IMR-90 (cell line): Measurements from ENCODE around the gene SHC1. TPM values are rescaled to one million over a fixed set of nuclear protein-coding genes. Genes with fewer than 3 reads are reported as not detected.

Experiments
- ATAC-seq: fragments of 200-7000 bp; cut with Tn5 transposase; 2 replicates; pipeline ENCODE4 v1.9.1; 2020; ENCODE audit warnings: low read depth, mild to moderate bottlenecking, moderate library complexity
- BruUV-seq: library from RNA; stranded (reverse); fragments of 400-500 nt; replicated peaks from 2 replicates; lab custom pipeline; 2021; lab: Mats Ljungman, UMichigan
- CTCF ChIA-PET: fragments of 300-600 bp; formaldehyde crosslinking; extraction: SDS; loops from one replicate; lab custom pipeline; 2021; ENCODE audit warnings: antibody characterized with exemption; lab: Yijun Ruan, JAX
- POLR2A ChIA-PET: fragments of 300-600 bp; sonication (Branson Sonifier 250); formaldehyde crosslinking; loops from one replicate; lab custom pipeline; 2022; ENCODE audit warnings: antibody characterized with exemption; ENCODE audit not compliant: unreplicated experiment; lab: Charles Lee
- DNase-seq: peaks from one replicate; pipeline ENCODE4 v3.0.0; 2013
- H2AFZ ChIP-seq: replicated peaks from 2 replicates; pipeline ENCODE3; 2013; ENCODE audit warnings: low read length, mild to moderate bottlenecking; ENCODE audit not compliant: poor library complexity
- H2AK5ac ChIP-seq: 2 replicates; pipeline ENCODE4 v1.6.1; 2013; ENCODE audit warnings: low read depth, low read length, inconsistent platforms
- H2AK9ac ChIP-seq: replicated peaks from 2 replicates; pipeline ENCODE3; 2013; ENCODE audit warnings: mild to moderate bottlenecking, low read depth, low read length, moderate library complexity; ENCODE audit not compliant: poor library complexity
- H2BK120ac ChIP-seq: 2 replicates; pipeline ENCODE4 v1.6.1; 2013; ENCODE audit warnings: low read depth, low read length, inconsistent platforms
- H2BK15ac ChIP-seq: 3 replicates; pipeline ENCODE4 v1.6.1; 2013; ENCODE audit warnings: low read depth, low read length, inconsistent platforms
- H2BK20ac ChIP-seq: 2 replicates; pipeline ENCODE4 v1.6.1; 2013; ENCODE audit warnings: low read depth, mild to moderate bottlenecking, inconsistent platforms, low read length, moderate library complexity
- H2BK5ac ChIP-seq: 2 replicates; pipeline ENCODE4 v1.6.1; 2013; ENCODE audit warnings: mild to moderate bottlenecking, low read depth, low read length, inconsistent platforms; ENCODE audit not compliant: poor library complexity, severe bottlenecking
- H3K14ac ChIP-seq: replicated peaks from 2 replicates; pipeline ENCODE4 v1.6.1; 2013; ENCODE audit warnings: low read depth, low read length, inconsistent platforms
- H3K18ac ChIP-seq: 2 replicates; pipeline ENCODE4 v1.6.1; 2013; ENCODE audit warnings: low read depth, low read length, control low read depth
- H3K23ac ChIP-seq: 2 replicates; pipeline ENCODE4 v1.6.1; 2013; ENCODE audit warnings: low read depth, low read length, inconsistent platforms
- H3K27ac ChIP-seq: 2 replicates; pipeline ENCODE4 v1.5.1; 2013; ENCODE audit warnings: mild to moderate bottlenecking, control low read depth, low read length; ENCODE audit not compliant: insufficient read depth
- H3K27me3 ChIP-seq: 2 replicates; pipeline ENCODE4 v1.6.1; 2013; ENCODE audit warnings: low read length; ENCODE audit not compliant: control insufficient read depth, insufficient read depth
- H3K36me3 ChIP-seq: 2 replicates; pipeline ENCODE4 v1.6.1; 2013; ENCODE audit warnings: low read length, mixed read lengths; ENCODE audit not compliant: control insufficient read depth, insufficient read depth
- H3K4ac ChIP-seq: 2 replicates; pipeline ENCODE4 v1.6.1; 2013; ENCODE audit warnings: low read depth, low read length, inconsistent platforms
- H3K4me1 ChIP-seq: 2 replicates; pipeline ENCODE4 v1.6.1; 2013; ENCODE audit warnings: low read length, mixed read lengths; ENCODE audit not compliant: control insufficient read depth, insufficient read depth
- H3K4me2 ChIP-seq: 2 replicates; pipeline ENCODE4 v1.6.1; 2013; ENCODE audit warnings: low read depth, mild to moderate bottlenecking, control low read depth, low read length, moderate library complexity
- H3K4me3 ChIP-seq: 2 replicates; pipeline ENCODE4 v1.5.1; 2013; ENCODE audit warnings: low read depth, mild to moderate bottlenecking, control low read depth, low read length, moderate library complexity; ENCODE audit not compliant: insufficient read depth
- H3K56ac ChIP-seq: 2 replicates; pipeline ENCODE4 v1.6.1; 2013; ENCODE audit warnings: low read length, inconsistent platforms; ENCODE audit not compliant: insufficient read depth; ENCODE audit errors: extremely low read depth
- H3K79me1 ChIP-seq, 2 experiments: 2 replicates each; pipeline ENCODE4 v1.6.1; 2013; ENCODE audit warnings: low read length in 2 of 2, inconsistent platforms in 1 of 2, low read depth in 1 of 2
- H3K9ac ChIP-seq: 2 replicates; pipeline ENCODE4 v1.6.1; 2013; ENCODE audit warnings: low read depth, low read length, control low read depth
- H3K9me1 ChIP-seq: 2 replicates; pipeline ENCODE4 v1.6.1; 2013; ENCODE audit warnings: low read length, inconsistent platforms; ENCODE audit not compliant: insufficient read depth
- H3K9me3 ChIP-seq: 2 replicates; pipeline ENCODE4 v1.6.1; 2013; ENCODE audit warnings: low read length; ENCODE audit not compliant: control insufficient read depth, insufficient read depth
- H4K20me1 ChIP-seq: 2 replicates; pipeline ENCODE4 v1.6.1; 2013; ENCODE audit warnings: low read length, inconsistent platforms; ENCODE audit not compliant: insufficient read depth
- H4K5ac ChIP-seq: 2 replicates; pipeline ENCODE4 v1.6.1; 2013; ENCODE audit warnings: mild to moderate bottlenecking, low read depth, low read length, control low read depth
- H4K8ac ChIP-seq, 2 experiments: 2 replicates each; pipeline ENCODE4 v1.6.1; 2013; ENCODE audit warnings: low read depth in 2 of 2, low read length in 2 of 2, control low read depth in 1 of 2, inconsistent platforms in 1 of 2
- H4K91ac ChIP-seq: 2 replicates; pipeline ENCODE4 v1.6.1; 2013; ENCODE audit warnings: low read depth, low read length, inconsistent platforms; ENCODE audit not compliant: insufficient read depth
- BHLHE40 ChIP-seq: fragments of 150-350 bp; IDR thresholded peaks from 2 replicates; pipeline ENCODE4 v1.6.1; 2016; ENCODE audit warnings: mild to moderate bottlenecking, low read depth, low read length
- CEBPB ChIP-seq: IDR thresholded peaks from 2 replicates; pipeline ENCODE4 v1.6.1; 2012; ENCODE audit warnings: low read depth, low read length, improper control_type of control experiment
- CHD1 ChIP-seq: IDR thresholded peaks from 2 replicates; pipeline ENCODE4 v1.6.1; 2012; ENCODE audit warnings: low read depth, low read length, improper control_type of control experiment
- FOS ChIP-seq: fragments of 150-350 bp; IDR thresholded peaks from 2 replicates; pipeline ENCODE4 v1.6.1; 2016; ENCODE audit warnings: low read depth, low read length
- MAFK ChIP-seq: IDR thresholded peaks from 2 replicates; pipeline ENCODE4 v1.6.1; 2012; ENCODE audit warnings: low read depth, low read length, improper control_type of control experiment
- MAZ ChIP-seq: IDR thresholded peaks from 2 replicates; pipeline ENCODE4 v1.6.1; 2012; ENCODE audit warnings: low read depth, mild to moderate bottlenecking, low read length, improper control_type of control experiment, moderate library complexity, borderline replicate concordance
- POLR2A ChIP-seq: IDR thresholded peaks from 2 replicates; pipeline ENCODE4 v1.6.1; 2012; ENCODE audit warnings: mild to moderate bottlenecking, low read depth, low read length
- RAD21 ChIP-seq: IDR thresholded peaks from 2 replicates; pipeline ENCODE4 v1.6.1; 2012; ENCODE audit warnings: low read length, improper control_type of control experiment
- RCOR1 ChIP-seq: IDR thresholded peaks from 2 replicates; pipeline ENCODE4 v1.6.1; 2012; ENCODE audit warnings: mild to moderate bottlenecking, low read length, improper control_type of control experiment; ENCODE audit not compliant: insufficient replicate concordance
- RFX5 ChIP-seq: IDR thresholded peaks from 2 replicates; pipeline ENCODE4 v1.8.0; 2012; ENCODE audit warnings: low read depth, mild to moderate bottlenecking, low read length, moderate library complexity
- SMC3 ChIP-seq: fragments of 150-350 bp; IDR thresholded peaks from 2 replicates; pipeline ENCODE4 v1.6.1; 2016; ENCODE audit warnings: low read depth, mild to moderate bottlenecking, antibody characterized with exemption, low read length, moderate library complexity
- WGBS, 2 experiments: methylation state at CpG; one replicate each; pipeline versions ENCODE4 v1.1.5 to v1.1.7; 2013; ENCODE audit warnings: missing lambda C conversion rate in 2 of 2; ENCODE audit not compliant: insufficient read length in 1 of 2; ENCODE audit errors: extremely low coverage in 2 of 2; 5-methylcytosine and 5-hydroxymethylcytosine counted together
- dilution Hi-C: fragments of 300-500 bp; cut with HindIII; formaldehyde crosslinking; loops from one replicate; pipeline ENCODE4 v1.14.3; 2018; ENCODE audit warnings: low sequenced_read_pairs; ENCODE audit not compliant: unreplicated experiment
- in situ Hi-C: fragments of 300-500 bp; cut with MboI; formaldehyde crosslinking; loops from 3 replicates; pipeline ENCODE4 v1.14.3; 2019; ENCODE audit warnings: low sequenced_read_pairs, inconsistent platforms, mixed read lengths
- intact Hi-C: fragments of 100-400 bp; cut with micrococcal nuclease; formaldehyde crosslinking; loops from 2 replicates; pipeline ENCODE4 v1.10.0; 2022
- polyA plus RNA-seq, 3 experiments: library from polyadenylated mRNA; depleted of rRNA; stranded (reverse); fragments of >200 nt; gene quantifications; 2 replicates each; pipeline ENCODE4 v1.2.3, GENCODE V29; 2012; ENCODE audit warnings: low replicate concordance in 1 of 3
- total RNA-seq: library from RNA; depleted of rRNA; stranded (reverse); fragments of >200 nt; gene quantifications from 2 replicates; pipeline ENCODE4 v1.2.3, GENCODE V29; 2012
- TF ChIP-seq, protein P1 (sequence below): fragments of 150-350 bp; IDR thresholded peaks from 2 replicates; pipeline ENCODE4 v1.6.1; 2016; ENCODE audit warnings: low read depth, mild to moderate bottlenecking, low read length, moderate library complexity, borderline replicate concordance

SHC1 gene
- total and polyA plus RNA-seq, 2 of the 4 experiments (the other 2 are of a cell fraction): 352 to 355 TPM

DNA sequence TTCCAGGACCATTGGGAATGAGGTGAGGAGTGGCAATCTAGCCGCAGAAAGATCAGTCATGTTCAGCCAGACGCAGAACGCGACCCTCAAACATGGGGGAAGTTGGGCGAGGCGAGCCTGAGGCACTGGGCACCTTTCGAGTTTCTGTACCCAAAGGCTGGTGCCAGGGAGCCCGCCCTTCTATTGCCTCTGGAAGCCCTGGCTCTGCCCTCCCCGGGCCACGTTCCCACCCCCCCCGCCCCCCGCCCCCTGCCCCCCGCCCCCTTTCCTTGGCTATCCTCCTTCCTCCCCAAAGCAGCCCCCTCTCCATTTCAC is 29.8 kb upstream of the SHC1 start:
- BruUV-seq: no TSS peak
- Histone ChIP-seq H3K14ac (peak overlapping the region; percentile 15), H2BK5ac (peak overlapping the region; percentile 85), H4K5ac (peak overlapping the region; percentile 90), H3K23ac (peak overlapping the region; percentile 76), H3K4me1 (peaks cover 19% of the 10 kb centered on the region), H3K27ac (peak overlapping the region; percentile 91), H3K4me2 (peak overlapping the region; percentile 100), H3K4ac (peak overlapping the region; percentile 93), H3K36me3 (no peaks in the 10 kb centered on the region), H3K27me3 (no peaks in the 10 kb centered on the region), H2BK20ac (peak overlapping the region; percentile 11; the same call in 1 of the 2 replicates), H2BK120ac (peak overlapping the region; percentile 78; the same call in 1 of the 2 replicates), H3K9me1 (peaks cover 8% of the 10 kb centered on the region), H4K20me1 (no peaks in the 10 kb centered on the region), H2AFZ (peak overlapping the region; percentile 92), H4K91ac (peak overlapping the region; percentile 69), H4K8ac (peak overlapping the region; percentile 12 to 90), H3K4me3 (peak overlapping the region; percentile 75), H2AK9ac (peak overlapping the region; percentile 99), H3K79me1 (peaks cover 14 to 45% of the 10 kb centered on the region in 2 experiments), H3K9me3 (no peaks in the 10 kb centered on the region), H3K9ac (peak overlapping the region; percentile 94), H3K18ac (peak overlapping the region; percentile 95), H2AK5ac (peak overlapping the region; percentile 90), H2BK15ac (peak overlapping the region; percentile 22; the same call in 1 of the 3 replicates), H3K56ac (peak overlapping the region; percentile 79; the same call in 1 of the 2 replicates)
- ATAC-seq (no peak), DNase-seq (no peak)
- in situ Hi-C loops: no loop called here
- intact Hi-C loops: loop anchor here (2.0 to 5.0 kb wide), 2 partner anchors 52 to 64 kb away; partner anchors contain the start of genes ADAM15 and PMVK
- ChIA-PET POLR2A (interaction anchor here (0.6 kb wide), 1 partner anchor 273 kb away, joined by 3 read pairs; the partner anchor contains the start of gene CLK2), CTCF (interaction anchor here (1.2 kb wide), 1 partner anchor 17 kb away, joined by 5 read pairs; no protein-coding TSS in a partner anchor)
- dilution Hi-C loops: no loop called here
- no CpG with 5 or more reads among the region's 13 CpGs for WGBS, 2 experiments
- TF ChIP-seq BHLHE40: no peak
- TF ChIP-seq RAD21: no peak
- no peak for TF ChIP-seq RCOR1
- TF ChIP-seq SMC3: no peak
- TF ChIP-seq POLR2A: no peak
- no peak for TF ChIP-seq MAZ
- TF ChIP-seq, protein P1, sequence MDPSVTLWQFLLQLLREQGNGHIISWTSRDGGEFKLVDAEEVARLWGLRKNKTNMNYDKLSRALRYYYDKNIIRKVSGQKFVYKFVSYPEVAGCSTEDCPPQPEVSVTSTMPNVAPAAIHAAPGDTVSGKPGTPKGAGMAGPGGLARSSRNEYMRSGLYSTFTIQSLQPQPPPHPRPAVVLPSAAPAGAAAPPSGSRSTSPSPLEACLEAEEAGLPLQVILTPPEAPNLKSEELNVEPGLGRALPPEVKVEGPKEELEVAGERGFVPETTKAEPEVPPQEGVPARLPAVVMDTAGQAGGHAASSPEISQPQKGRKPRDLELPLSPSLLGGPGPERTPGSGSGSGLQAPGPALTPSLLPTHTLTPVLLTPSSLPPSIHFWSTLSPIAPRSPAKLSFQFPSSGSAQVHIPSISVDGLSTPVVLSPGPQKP: no peak
- no peak for TF ChIP-seq FOS
- no peak for TF ChIP-seq RFX5
- no peak for TF ChIP-seq CEBPB
- no peak for TF ChIP-seq CHD1
- TF ChIP-seq MAFK: no peak
